Parathyroid adenoma (tissue), 2 donors: ENCODE results near the gene CEP350.

Experiments
- H2AFZ ChIP-seq: fragments of 300-600 bp; sonication (generic); one replicate; pipeline ENCODE4 v1.7.0; 2017; ENCODE audit warnings: antibody characterized with exemption, mild to moderate bottlenecking
- H3K27ac ChIP-seq: fragments of 300-600 bp; sonication (generic); one replicate; pipeline ENCODE4 v1.7.0; 2017
- H3K27me3 ChIP-seq: fragments of 300-600 bp; sonication (generic); one replicate; pipeline ENCODE4 v1.7.0; 2017; ENCODE audit warnings: low read length; ENCODE audit not compliant: control insufficient read depth, insufficient read depth
- H3K36me3 ChIP-seq: fragments of 300-600 bp; sonication (generic); one replicate; pipeline ENCODE4 v1.7.0; 2017; ENCODE audit warnings: low read length; ENCODE audit not compliant: control insufficient read depth, insufficient read depth
- H3K4me1 ChIP-seq: fragments of 300-600 bp; sonication (generic); one replicate; pipeline ENCODE4 v1.7.0; 2017; ENCODE audit warnings: control low read depth
- H3K4me2 ChIP-seq: fragments of 300-600 bp; sonication (generic); one replicate; pipeline ENCODE4 v1.7.0; 2017; ENCODE audit warnings: low read length
- H3K4me3 ChIP-seq: fragments of 300-600 bp; sonication (generic); one replicate; pipeline ENCODE4 v1.7.0; 2017; ENCODE audit warnings: low read depth, low read length
- H3K79me2 ChIP-seq: fragments of 300-600 bp; sonication (generic); one replicate; pipeline ENCODE4 v1.7.0; 2017; ENCODE audit warnings: control low read depth
- H3K9ac ChIP-seq: fragments of 300-600 bp; sonication (generic); one replicate; pipeline ENCODE4 v1.7.0; 2017; ENCODE audit warnings: mild to moderate bottlenecking
- H3K9me3 ChIP-seq: fragments of 300-600 bp; sonication (generic); one replicate; pipeline ENCODE4 v1.7.0; 2017; ENCODE audit warnings: low read length; ENCODE audit not compliant: control insufficient read depth
- TF ChIP-seq, protein P1 (sequence below): fragments of 300-600 bp; sonication (generic); IDR thresholded peaks from one replicate; pipeline ENCODE4 v1.7.0; 2017; ENCODE audit warnings: antibody characterized with exemption, mild to moderate bottlenecking
- donor health status: primary hyperparathyroidism.

CEP350 gene, protein sequence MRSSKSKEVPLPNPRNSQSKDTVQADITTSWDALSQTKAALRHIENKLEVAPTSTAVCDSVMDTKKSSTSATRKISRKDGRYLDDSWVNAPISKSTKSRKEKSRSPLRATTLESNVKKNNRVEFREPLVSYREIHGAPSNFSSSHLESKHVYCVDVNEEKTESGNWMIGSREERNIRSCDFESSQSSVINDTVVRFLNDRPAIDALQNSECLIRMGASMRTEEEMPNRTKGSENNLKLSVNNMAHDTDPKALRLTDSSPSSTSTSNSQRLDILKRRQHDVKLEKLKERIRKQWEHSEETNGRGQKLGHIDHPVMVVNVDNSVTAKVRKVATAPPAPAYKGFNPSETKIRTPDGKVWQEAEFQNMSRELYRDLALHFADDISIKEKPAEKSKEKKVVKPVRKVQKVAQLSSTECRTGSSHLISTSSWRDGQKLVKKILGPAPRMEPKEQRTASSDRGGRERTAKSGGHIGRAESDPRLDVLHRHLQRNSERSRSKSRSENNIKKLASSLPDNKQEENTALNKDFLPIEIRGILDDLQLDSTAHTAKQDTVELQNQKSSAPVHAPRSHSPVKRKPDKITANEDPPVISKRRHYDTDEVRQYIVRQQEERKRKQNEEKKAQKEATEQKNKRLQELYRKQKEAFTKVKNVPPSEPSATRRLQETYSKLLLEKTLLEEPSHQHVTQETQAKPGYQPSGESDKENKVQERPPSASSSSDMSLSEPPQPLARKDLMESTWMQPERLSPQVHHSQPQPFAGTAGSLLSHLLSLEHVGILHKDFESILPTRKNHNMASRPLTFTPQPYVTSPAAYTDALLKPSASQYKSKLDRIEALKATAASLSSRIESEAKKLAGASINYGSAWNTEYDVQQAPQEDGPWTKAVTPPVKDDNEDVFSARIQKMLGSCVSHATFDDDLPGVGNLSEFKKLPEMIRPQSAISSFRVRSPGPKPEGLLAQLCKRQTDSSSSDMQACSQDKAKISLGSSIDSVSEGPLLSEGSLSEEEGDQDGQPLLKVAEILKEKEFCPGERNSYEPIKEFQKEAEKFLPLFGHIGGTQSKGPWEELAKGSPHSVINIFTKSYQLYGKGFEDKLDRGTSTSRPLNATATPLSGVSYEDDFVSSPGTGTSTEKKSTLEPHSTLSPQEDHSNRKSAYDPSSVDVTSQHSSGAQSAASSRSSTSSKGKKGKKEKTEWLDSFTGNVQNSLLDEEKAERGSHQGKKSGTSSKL (N-terminal part only)

DNA sequence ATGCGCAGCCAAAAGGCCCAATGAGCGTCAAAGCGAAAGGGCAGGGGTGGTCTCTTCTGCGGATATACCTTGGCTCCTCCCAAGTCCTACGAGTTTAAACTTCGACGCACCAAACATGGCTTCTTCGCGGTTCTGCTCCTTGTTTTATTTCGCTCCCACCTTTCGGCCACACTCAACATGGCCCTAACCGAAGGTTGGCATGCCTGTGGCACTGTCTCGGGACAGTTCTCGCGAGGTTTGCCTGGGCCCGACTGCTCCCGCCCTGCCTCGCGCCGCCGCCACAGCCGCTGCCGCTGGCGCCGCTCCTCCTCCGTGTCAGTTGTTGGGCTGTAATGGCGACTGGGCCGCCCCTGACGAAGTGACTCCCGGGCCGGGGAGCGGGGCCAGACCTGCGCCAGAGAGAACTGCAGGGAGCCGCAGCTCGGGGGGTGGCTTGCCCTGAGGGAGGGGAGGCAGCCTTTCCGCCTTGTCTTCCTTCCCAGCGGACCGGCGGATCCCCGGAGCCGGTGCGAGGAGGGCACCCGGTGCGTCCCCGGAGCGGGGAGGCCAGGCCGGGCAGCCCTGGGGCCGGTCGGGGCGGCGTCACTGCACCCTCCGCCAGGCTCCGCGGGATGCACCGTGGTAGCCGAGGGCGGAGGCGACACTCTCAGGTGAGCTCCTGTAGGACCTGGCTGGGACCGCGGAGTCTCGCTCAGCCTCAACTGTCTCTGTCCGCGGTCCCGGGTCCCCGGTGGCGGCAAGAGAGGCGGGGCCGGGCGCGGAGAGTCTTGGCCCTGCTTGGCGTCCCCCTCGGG, at the start of gene CEP350:
TSS of gene CEP350 (plus strand) at position 318 of the 794 bp plus-strand sequence. CDS start 31,372 bp downstream, outside the sequence.
- no peaks in the 10 kb centered on the region for H3K36me3 ChIP-seq
- peak within 1 kb of the TSS; percentile 81 for H3K4me2 ChIP-seq
- H3K79me2 ChIP-seq, result peaks cover 6% of the 10 kb centered on the region
- peak within 1 kb of the TSS; percentile 90 for H3K27ac ChIP-seq
- H3K4me1 ChIP-seq, result peaks cover 6% of the 10 kb centered on the region
- H3K9ac ChIP-seq, result peak within 1 kb of the TSS; percentile 81
- H3K9me3 ChIP-seq, result no peaks in the 10 kb centered on the region
- H2AFZ ChIP-seq, result peak within 1 kb of the TSS; percentile 96
- TF ChIP-seq, protein P1, sequence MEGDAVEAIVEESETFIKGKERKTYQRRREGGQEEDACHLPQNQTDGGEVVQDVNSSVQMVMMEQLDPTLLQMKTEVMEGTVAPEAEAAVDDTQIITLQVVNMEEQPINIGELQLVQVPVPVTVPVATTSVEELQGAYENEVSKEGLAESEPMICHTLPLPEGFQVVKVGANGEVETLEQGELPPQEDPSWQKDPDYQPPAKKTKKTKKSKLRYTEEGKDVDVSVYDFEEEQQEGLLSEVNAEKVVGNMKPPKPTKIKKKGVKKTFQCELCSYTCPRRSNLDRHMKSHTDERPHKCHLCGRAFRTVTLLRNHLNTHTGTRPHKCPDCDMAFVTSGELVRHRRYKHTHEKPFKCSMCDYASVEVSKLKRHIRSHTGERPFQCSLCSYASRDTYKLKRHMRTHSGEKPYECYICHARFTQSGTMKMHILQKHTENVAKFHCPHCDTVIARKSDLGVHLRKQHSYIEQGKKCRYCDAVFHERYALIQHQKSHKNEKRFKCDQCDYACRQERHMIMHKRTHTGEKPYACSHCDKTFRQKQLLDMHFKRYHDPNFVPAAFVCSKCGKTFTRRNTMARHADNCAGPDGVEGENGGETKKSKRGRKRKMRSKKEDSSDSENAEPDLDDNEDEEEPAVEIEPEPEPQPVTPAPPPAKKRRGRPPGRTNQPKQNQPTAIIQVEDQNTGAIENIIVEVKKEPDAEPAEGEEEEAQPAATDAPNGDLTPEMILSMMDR, result no peak
- H3K27me3 ChIP-seq, result no peaks in the 10 kb centered on the region
- H3K4me3 ChIP-seq, result peak within 1 kb of the TSS; percentile 98

DNA sequence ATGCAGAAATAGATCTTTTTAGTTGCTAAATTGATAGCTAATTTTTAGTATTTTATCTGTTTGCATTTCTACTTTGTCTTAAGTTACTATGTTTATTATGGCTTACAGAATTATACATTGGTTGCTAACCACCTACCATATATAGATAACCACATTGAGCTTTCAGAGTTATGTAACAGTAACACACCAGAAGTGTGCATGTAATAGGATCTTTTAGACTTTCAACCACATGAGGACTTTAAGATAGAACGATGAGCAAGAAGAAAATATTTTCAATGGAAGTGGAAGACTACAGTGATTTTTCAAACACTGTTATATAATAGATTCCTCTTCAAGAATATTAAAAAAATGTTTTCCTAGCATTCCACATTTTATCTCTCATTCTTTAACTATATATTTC, 43.7 kb upstream of the CEP350 start:
- no peak overlapping the region for H3K9ac ChIP-seq
- no peaks in the 10 kb centered on the region for H3K4me1 ChIP-seq
- H3K4me3 ChIP-seq, result no peak overlapping the region
- TF ChIP-seq, protein P1, result no peak
- no peak overlapping the region for H2AFZ ChIP-seq
- no peaks in the 10 kb centered on the region for H3K36me3 ChIP-seq
- no peaks in the 10 kb centered on the region for H3K27me3 ChIP-seq
- H3K79me2 ChIP-seq, result no peaks in the 10 kb centered on the region
- no peak overlapping the region for H3K4me2 ChIP-seq
- no peak overlapping the region for H3K27ac ChIP-seq
- H3K9me3 ChIP-seq, result no peaks in the 10 kb centered on the region

- Histone ChIP-seq H3K27ac (no peak overlapping the region), H3K9ac (no peak overlapping the region), H3K4me3 (no peak overlapping the region), H3K4me2 (no peak overlapping the region), H3K27me3 (no peaks in the 10 kb centered on the region), H3K9me3 (no peaks in the 10 kb centered on the region), H3K4me1 (no peaks in the 10 kb centered on the region), H3K36me3 (no peaks in the 10 kb centered on the region), H2AFZ (no peak overlapping the region), H3K79me2 (no peaks in the 10 kb centered on the region)
- TF ChIP-seq, protein P1, result no peak
These were observed 42.8 kb upstream of the CEP350 start for GRCh38 chr1:179911812-179912211.

- Histone ChIP-seq H3K27ac (no peak overlapping the region), H3K36me3 (no peaks in the 10 kb centered on the region), H3K9me3 (no peaks in the 10 kb centered on the region), H3K4me1 (no peaks in the 10 kb centered on the region), H3K79me2 (no peaks in the 10 kb centered on the region), H3K27me3 (no peaks in the 10 kb centered on the region), H3K9ac (no peak overlapping the region), H3K4me2 (no peak overlapping the region), H2AFZ (no peak overlapping the region), H3K4me3 (no peak overlapping the region)
- TF ChIP-seq, protein P1, result no peak
These were observed 36.8 kb upstream of the CEP350 start for GRCh38 chr1:179917601-179918429.
